Neural cell (in vitro differentiated cells): ENCODE data around the gene NANP.

ENCODE experiments used
- CTCF ChIP-seq: fragments of 450-650 bp; IDR thresholded peaks from 2 replicates; pipeline ENCODE4 v1.5.1; 2014; ENCODE audit warnings: antibody characterized with exemption, mild to moderate bottlenecking, moderate library complexity; ENCODE audit not compliant: poor library complexity, severe bottlenecking
- EP300 ChIP-seq: fragments of 450-650 bp; conservative IDR thresholded peaks from 2 replicates; pipeline ENCODE4 v1.6.1; 2014; ENCODE audit warnings: antibody characterized with exemption, mild to moderate bottlenecking, moderate library complexity; ENCODE audit not compliant: poor library complexity, severe bottlenecking
- EZH2 ChIP-seq: fragments of 200-600, 300-800 bp; shearing (Covaris generic), sonication (generic); IDR thresholded peaks from 2 replicates; pipeline ENCODE4 v1.6.1; 2014; ENCODE audit warnings: antibody characterized with exemption, low read length, borderline replicate concordance, mild to moderate bottlenecking; ENCODE audit not compliant: insufficient read depth, poor library complexity, severe bottlenecking
- MXI1 ChIP-seq: fragments of 450-650 bp; conservative IDR thresholded peaks from 2 replicates; pipeline ENCODE4 v1.6.1; 2014; ENCODE audit warnings: antibody characterized with exemption, mild to moderate bottlenecking; ENCODE audit not compliant: poor library complexity, severe bottlenecking
- POLR2AphosphoS5 ChIP-seq: IDR thresholded peaks from 2 replicates; pipeline ENCODE4 v1.6.1; 2012
- REST ChIP-seq: IDR thresholded peaks from 2 replicates; pipeline ENCODE4 v1.6.1; 2012; ENCODE audit warnings: borderline replicate concordance

GRCh38 chr20:25659999-25660398 lies 36.2 kb upstream of the NANP start:
- no peak for TF ChIP-seq CTCF
- TF ChIP-seq EP300: no peak
- TF ChIP-seq POLR2AphosphoS5: no peak
- no peak for TF ChIP-seq REST
- TF ChIP-seq EZH2: no peak
- no peak for TF ChIP-seq MXI1
